GM06990 (cell line): Measurements from ENCODE around the gene ZC3H12C.

ENCODE experiments used
- DNase-seq: peaks from one replicate; pipeline ENCODE4 v3.0.0-alpha.2; 2011; ENCODE audit not compliant: insufficient read length; ENCODE audit errors: extremely low read depth
- H3K27me3 ChIP-seq: replicated peaks from 2 replicates; pipeline ENCODE4 v1.6.0; 2011; ENCODE audit warnings: low read length; ENCODE audit not compliant: control insufficient read depth, insufficient read depth
- H3K36me3 ChIP-seq: 2 replicates; pipeline ENCODE4 v1.5.1; 2011; ENCODE audit warnings: low read length; ENCODE audit not compliant: control insufficient read depth, insufficient read depth
- H3K4me3 ChIP-seq: replicated peaks from 2 replicates; pipeline ENCODE4 v1.5.1; 2011; ENCODE audit warnings: low read depth, mild to moderate bottlenecking, control low read depth, low read length
- TF ChIP-seq, protein P1 (sequence below): IDR thresholded peaks from 2 replicates; pipeline ENCODE4 v1.5.1; 2011; ENCODE audit warnings: low read length, control low read depth, mild to moderate bottlenecking, inconsistent platforms; ENCODE audit not compliant: insufficient read depth, poor library complexity, severe bottlenecking

Gene ZC3H12C

DNA sequence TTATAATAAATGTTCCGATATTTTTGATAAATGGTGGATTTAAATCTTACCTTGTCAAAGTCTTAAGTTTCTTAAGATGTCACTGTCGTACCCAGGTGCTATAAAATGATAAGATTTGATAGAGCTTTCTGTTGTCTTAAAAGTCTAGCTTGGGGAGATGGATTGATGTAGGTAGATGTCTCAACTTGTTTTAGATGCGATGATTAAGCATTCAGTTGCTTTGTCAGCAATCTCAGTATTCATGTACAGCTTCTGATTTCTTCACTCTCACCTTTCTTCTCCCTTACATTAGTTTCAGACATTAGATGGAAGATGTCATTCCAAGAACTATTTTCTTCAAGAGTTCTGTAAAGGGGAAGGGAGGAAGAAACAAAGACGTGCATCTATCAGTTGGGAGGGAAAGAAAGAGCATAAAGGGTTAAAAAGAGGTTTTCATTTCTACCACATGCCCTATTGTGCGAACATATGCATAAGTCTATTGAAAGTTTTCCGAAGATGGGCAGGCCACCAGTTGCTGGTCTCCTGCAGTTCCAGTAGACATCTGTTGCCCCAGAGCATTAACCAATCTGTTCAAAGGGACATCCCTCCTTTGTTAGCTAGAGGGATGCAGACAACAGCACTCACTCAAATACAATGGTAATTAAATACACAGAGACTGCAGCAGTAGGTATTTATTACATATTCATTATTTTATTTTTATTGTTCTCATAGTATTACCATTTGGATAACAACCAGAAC, 38.4 kb downstream of the ZC3H12C start:
- Histone ChIP-seq H3K27me3 (no peaks in the 10 kb centered on the region), H3K4me3 (no peak overlapping the region), H3K36me3 (peaks cover 2% of the 10 kb centered on the region; the same call in 1 of the 2 replicates)
- TF ChIP-seq, protein P1, sequence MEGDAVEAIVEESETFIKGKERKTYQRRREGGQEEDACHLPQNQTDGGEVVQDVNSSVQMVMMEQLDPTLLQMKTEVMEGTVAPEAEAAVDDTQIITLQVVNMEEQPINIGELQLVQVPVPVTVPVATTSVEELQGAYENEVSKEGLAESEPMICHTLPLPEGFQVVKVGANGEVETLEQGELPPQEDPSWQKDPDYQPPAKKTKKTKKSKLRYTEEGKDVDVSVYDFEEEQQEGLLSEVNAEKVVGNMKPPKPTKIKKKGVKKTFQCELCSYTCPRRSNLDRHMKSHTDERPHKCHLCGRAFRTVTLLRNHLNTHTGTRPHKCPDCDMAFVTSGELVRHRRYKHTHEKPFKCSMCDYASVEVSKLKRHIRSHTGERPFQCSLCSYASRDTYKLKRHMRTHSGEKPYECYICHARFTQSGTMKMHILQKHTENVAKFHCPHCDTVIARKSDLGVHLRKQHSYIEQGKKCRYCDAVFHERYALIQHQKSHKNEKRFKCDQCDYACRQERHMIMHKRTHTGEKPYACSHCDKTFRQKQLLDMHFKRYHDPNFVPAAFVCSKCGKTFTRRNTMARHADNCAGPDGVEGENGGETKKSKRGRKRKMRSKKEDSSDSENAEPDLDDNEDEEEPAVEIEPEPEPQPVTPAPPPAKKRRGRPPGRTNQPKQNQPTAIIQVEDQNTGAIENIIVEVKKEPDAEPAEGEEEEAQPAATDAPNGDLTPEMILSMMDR = no peak
- DNase-seq = no peak

GRCh38 chr11:110133160-110133559, 40.0 kb downstream of the ZC3H12C start:
- H3K4me3 ChIP-seq = no peak overlapping the region
- TF ChIP-seq, protein P1 = no peak
- DNase-seq = no peak
- no peaks in the 10 kb centered on the region for H3K27me3 ChIP-seq
- peaks cover 4% of the 10 kb centered on the region for H3K36me3 ChIP-seq

GRCh38 chr11:110134110-110134509, 40.9 kb downstream of the ZC3H12C start:
- DNase-seq = no peak
- TF ChIP-seq, protein P1 = no peak
- no peaks in the 10 kb centered on the region for H3K27me3 ChIP-seq
- H3K4me3 ChIP-seq = no peak overlapping the region
- peaks cover 4% of the 10 kb centered on the region for H3K36me3 ChIP-seq

DNA sequence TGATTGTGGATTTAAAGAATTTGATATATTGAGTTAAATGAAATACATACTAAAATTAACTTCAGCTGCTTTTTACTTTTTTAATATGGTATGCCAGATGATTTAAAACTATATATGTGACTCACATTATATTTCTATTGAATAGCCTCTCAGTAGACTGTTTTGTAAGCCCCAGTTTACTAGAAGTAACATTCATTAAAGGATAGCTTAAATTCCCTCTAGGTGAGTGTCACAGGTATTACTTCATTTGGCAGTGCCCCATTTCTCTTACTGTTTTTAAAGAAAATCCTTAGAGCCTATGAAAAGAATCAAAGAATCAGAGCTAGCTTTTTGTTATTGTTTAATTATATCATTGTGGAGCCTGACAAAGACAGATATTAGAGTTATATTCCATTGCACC, 48.6 kb downstream of the ZC3H12C start:
- DNase-seq = no peak
- H3K27me3 ChIP-seq = no peaks in the 10 kb centered on the region
- TF ChIP-seq, protein P1 = no peak
- H3K36me3 ChIP-seq = peaks cover 1% of the 10 kb centered on the region
- no peak overlapping the region for H3K4me3 ChIP-seq

- no peak for DNase-seq
- TF ChIP-seq, protein P1 = no peak
- Histone ChIP-seq H3K36me3 (peaks cover 1% of the 10 kb centered on the region; the same call in 1 of the 2 replicates), H3K27me3 (no peaks in the 10 kb centered on the region), H3K4me3 (no peak overlapping the region)
Observed at GRCh38 chr11:110147962-110148709, 54.9 kb downstream of the ZC3H12C start.
